T47D (cell line): ENCODE measurements around the gene PON3.

ENCODE experiments used
- DNase-seq, 2 experiments: peaks; one replicate each; pipeline versions ENCODE4 v3.0.0 to v3.0.0-alpha.2; 2011 to 2012; ENCODE audit warnings: low read depth in 1 of 2, low spot score in 1 of 2
- JUND ChIP-seq: IDR thresholded peaks from 2 replicates; pipeline ENCODE4 v1.6.1; 2012; ENCODE audit warnings: low read depth
- in situ Hi-C: cut with HindIII; loops from 2 replicates; pipeline ENCODE4 v1.10.0; 2016; ENCODE audit warnings: low sequenced_read_pairs, low pct_unique_long_range_greater_than_20kb

Gene PON3

GRCh38 chr7:95429241-95429990 lies 33.2 kb upstream of the PON3 start:
- no peak for TF ChIP-seq JUND
- in situ Hi-C loops, result no loop called here

GRCh38 chr7:95427914-95428516 lies 31.8 kb upstream of the PON3 start:
- DNase-seq, result no peak
- in situ Hi-C loops, result no loop called here
- no peak for TF ChIP-seq JUND

More at GRCh38 chr7:95429241-95429990, 33.2 kb upstream of the PON3 start:
- DNase-seq, result no peak

DNA sequence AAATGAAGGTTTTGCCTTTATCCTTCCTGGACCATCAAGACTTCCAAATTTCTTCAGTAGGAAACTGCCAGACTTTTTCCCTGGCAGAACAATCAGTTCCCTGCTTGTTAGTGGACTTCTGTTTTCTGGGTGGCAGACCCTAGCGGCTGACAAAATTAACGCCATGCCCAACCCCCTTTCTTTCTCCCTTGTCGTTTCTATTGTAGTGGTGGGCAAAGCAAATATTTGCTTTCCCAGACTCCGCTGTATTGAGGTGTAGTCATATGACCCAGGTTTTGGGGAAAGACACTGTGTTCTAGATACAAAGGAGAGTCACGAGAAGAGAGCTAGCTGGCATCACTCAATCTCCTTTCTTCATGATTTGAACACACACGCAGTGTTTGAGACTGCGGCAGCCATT lies 31.0 kb upstream of the PON3 start:
- in situ Hi-C loops, result no loop called here
- TF ChIP-seq JUND, result no peak
- no peak for DNase-seq

DNA sequence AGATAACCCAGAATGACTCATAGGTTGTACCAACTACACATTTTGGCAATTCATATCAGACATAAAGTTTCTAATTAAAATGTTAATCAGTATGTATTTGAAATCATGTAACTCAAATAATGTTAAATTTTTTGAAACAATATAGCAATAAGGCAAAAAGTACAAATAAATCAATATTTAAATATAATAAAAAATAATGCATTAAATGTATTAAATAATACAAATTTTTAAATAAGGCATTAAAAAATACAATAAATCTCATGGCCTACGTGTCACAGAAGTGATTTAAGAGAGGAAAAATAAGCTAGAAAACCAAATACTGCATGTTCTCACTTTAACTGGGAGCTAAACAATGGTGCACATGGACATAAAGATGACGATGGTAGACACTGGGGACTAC lies 29.5 kb upstream of the PON3 start:
- TF ChIP-seq JUND, result no peak
- DNase-seq, result no peak
- in situ Hi-C loops, result no loop called here

GRCh38 chr7:95424716-95425115 lies 28.5 kb upstream of the PON3 start:
- no peak for TF ChIP-seq JUND
- in situ Hi-C loops, result no loop called here
- DNase-seq, result no peak

DNA sequence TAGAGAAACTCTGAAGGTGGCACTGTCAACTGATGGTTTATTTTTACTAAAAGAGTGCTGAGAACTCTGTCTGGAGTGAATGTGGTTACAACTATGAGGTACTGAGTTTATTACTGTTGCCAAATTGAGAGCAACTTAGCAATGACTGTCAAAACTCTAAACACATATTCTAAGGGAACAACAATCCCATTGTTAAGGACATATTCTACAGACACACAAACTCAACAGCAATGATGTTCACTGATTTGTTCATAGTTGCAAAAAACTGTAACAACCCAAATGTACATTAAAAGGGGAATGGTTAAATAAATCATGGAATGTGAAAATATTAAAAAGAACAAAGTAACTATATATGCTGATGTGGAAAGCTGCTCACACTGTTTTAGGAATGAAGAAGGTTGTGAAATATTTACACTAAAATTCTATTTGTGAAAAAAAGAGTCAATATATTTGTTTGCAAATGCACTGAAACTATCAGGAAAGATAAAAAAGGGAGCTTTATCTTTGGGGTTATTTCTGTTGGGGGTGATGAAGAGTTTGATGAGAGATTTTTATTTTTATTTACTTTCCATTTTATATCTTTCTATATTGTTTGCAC lies 25.8 kb upstream of the PON3 start:
- in situ Hi-C loops, result no loop called here
- no peak for TF ChIP-seq JUND
- no peak for DNase-seq

DNA sequence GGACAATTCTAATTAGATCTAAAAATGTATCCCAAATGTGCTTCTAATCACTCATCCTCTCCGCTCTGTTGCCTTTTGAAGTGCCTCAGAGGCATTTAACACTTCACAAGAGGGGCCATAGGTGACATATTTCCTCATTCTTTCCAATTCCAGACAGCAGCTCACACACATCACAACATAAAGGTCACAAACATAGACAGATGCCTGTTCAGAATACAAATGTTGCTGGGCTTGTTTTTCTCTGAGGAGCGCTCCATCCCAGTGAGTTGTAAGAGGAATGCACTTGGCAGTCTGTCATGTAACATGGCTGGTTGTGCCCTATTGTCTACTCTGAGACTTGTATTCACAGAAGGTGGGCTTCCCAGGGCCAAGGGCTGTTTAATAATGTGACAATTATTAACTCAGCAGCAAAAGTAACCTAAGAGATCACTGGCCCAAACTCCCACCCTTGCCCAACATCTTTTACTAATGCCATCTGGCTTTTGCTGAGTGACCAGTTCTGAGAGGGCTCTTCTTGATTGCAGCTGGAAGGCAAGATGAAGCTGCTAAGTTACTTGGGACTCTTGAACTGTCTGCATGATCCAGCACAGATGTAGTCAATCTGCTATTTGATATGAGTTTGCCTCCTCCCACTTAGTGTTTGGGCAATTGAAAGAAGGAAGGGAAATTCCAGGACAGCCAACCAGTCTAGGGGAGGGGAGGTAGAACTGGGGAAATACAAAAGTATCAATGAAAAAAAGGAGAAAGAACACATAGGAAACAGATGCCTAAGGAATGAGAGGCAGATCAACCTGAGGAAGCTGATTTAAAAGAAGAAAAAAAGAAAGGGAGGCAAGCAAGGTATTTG lies 25.0 kb upstream of the PON3 start:
- no peak for TF ChIP-seq JUND
- in situ Hi-C loops, result no loop called here
- DNase-seq, result peak in 1 of 2 experiments; percentile 13

GRCh38 chr7:95412075-95412474 lies 15.9 kb upstream of the PON3 start:
- no peak for DNase-seq
- no peak for TF ChIP-seq JUND
- in situ Hi-C loops, result no loop called here

DNA sequence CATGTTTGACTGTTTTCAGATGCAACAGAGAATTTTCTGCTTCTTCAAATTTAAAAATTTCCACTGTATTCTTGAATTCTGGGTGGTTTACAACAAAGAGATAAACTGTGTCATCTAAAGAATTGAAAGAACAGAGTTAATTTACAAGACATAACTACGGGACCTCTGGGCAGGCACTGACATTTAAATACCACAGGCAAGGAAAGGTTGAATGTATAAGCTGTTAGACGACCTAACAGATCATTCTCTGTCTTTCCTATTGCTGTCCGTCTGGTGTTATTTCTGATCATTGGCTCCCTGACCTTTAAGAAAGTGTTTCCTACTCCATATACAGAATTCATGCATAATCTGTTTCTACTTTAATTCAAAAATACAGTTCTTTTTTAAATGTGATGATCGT lies 15.5 kb upstream of the PON3 start:
- no peak for DNase-seq
- in situ Hi-C loops, result no loop called here
- TF ChIP-seq JUND, result no peak

DNA sequence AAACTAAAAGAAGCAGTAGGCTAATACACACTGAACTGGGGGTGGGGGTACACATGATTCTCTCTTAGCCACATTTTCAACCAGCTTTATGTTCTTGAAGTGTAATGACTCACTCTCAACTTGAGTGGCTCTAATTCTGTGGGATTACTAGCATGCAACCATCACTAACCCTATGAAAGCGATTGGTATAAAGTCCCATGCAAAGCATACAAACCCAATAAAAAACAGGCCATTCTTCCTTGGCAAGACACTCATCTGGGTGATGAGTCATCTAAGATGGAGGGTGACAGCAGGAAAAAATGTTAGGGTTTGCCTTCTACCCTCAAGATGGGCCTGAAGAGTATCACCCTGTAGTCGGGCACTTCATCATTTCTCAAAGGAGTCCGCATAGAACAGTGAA lies 14.9 kb upstream of the PON3 start:
- TF ChIP-seq JUND, result no peak
- in situ Hi-C loops, result no loop called here
- no peak for DNase-seq

GRCh38 chr7:95407751-95408150 lies 11.6 kb upstream of the PON3 start:
- in situ Hi-C loops, result no loop called here
- DNase-seq, result no peak
- TF ChIP-seq JUND, result no peak

DNA sequence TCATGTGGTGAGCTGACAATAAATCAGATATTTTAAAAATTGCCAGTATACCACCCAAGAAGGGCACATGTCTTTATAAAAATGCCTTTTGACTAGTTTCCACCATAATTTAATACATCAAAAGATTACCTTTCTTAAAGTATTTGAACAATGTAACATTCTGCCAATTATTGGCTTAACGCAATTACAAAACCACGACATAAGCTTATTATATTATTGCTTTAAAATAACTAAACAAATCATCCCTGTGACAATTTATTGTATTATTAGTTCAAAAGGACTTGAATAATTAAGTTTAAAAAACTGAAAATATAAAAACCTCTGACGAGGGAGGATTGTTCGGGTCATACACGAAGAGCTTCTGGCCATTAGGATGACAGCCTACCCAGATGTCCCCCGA lies 9.6 kb upstream of the PON3 start:
- TF ChIP-seq JUND, result no peak
- DNase-seq, result no peak
- in situ Hi-C loops, result no loop called here

DNA sequence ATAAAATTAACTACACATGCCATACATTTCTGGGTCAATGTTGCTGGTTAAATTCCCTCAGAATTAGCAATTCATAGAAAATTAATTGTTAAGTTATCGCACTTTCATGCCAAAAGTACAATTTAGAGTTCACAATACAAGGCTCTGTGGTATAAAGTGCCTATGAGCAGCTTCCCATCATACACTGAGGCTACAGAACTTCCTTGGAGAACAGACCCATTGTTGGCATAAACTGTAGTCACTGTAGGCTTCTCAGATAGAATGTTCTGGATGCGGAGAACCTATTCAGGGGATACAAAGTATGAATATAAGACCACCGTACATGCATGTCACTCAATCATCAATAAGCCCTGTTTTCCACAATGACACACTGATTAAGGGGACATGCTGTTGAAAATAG lies 9.0 kb upstream of the PON3 start:
- no peak for DNase-seq
- in situ Hi-C loops, result no loop called here
- TF ChIP-seq JUND, result no peak
